ENCODE data around the gene DPY19L1. TPM values are rescaled to one million over a fixed set of nuclear protein-coding genes. Genes with fewer than 3 reads are reported as not detected.
"Not testable (repeated sequence)": the region's sequence is repeated elsewhere in the genome, so short reads cannot be mapped to it uniquely, and the experiment has no call there.

The DPY19L1 gene
- total RNA-seq, 1 experiment from 2014 or later = 15.5 TPM

GRCh38 chr7:34982371-34983019 is 54.8 kb downstream of the DPY19L1 start:
- no peak overlapping the region for H3K4me3 Mint-ChIP-seq
- no peak for DNase-seq (ENCODE audit: low spot score)
- TF ChIP-seq USF1 (CRISPR knock-in tag; IDR thresholded peaks at IDR 0.05) (no peak), SP1 (CRISPR knock-in tag; conservative IDR thresholded peaks at IDR 0.05) (no peak), ZNF232 (CRISPR knock-in tag; IDR thresholded peaks at IDR 0.05) (no peak), ATF1 (CRISPR knock-in tag; IDR thresholded peaks at IDR 0.05) (no peak), ESRRA (CRISPR knock-in tag; IDR thresholded peaks at IDR 0.05; ENCODE audit: borderline replicate concordance) (no peak), FOXK1 (CRISPR knock-in tag; IDR thresholded peaks at IDR 0.05) (no peak), ZNF281 (CRISPR knock-in tag; IDR thresholded peaks at IDR 0.05) (no peak), ZNF121 (CRISPR knock-in tag; IDR thresholded peaks at IDR 0.05) (no peak), RORB (CRISPR knock-in tag; IDR thresholded peaks at IDR 0.05) (no peak), OVOL2 (CRISPR knock-in tag; IDR thresholded peaks at IDR 0.05; ENCODE audit: borderline replicate concordance) (no peak), TP53 (CRISPR knock-in tag; IDR thresholded peaks at IDR 0.05) (no peak), CBFB (CRISPR knock-in tag; IDR thresholded peaks at IDR 0.05; ENCODE audit: low read depth) (no peak), ZNF416 (CRISPR knock-in tag; IDR thresholded peaks at IDR 0.05) (no peak), MLX (CRISPR knock-in tag; IDR thresholded peaks at IDR 0.05) (no peak), ZNF317 (CRISPR knock-in tag; IDR thresholded peaks at IDR 0.05; ENCODE audit: borderline replicate concordance, low read depth) (no peak), PRRX2 (CRISPR knock-in tag; IDR thresholded peaks at IDR 0.05) (no peak), KAT7 (CRISPR knock-in tag; IDR thresholded peaks at IDR 0.05; ENCODE audit: borderline replicate concordance) (no peak), ETV6 (CRISPR knock-in tag; IDR thresholded peaks at IDR 0.05) (no peak)
- H3K4me1 Mint-ChIP-seq = peaks cover 14% of the 10 kb centered on the region
- peaks cover 4% of the 10 kb centered on the region; the same call in 1 of the 2 replicates for H3K9me3 Mint-ChIP-seq
- no peaks in the 10 kb centered on the region for H3K27me3 Mint-ChIP-seq (ENCODE audit: low read depth)
- no peak for ATAC-seq
- POLR2A ChIA-PET = no interaction called here
- H3K36me3 Mint-ChIP-seq = no peaks in the 10 kb centered on the region
- CTCF ChIA-PET = no interaction called here
- H3K27ac Mint-ChIP-seq = peak overlapping the region; percentile 67

GRCh38 chr7:34979124-34979523 is 58.2 kb downstream of the DPY19L1 start:
- H3K4me3 Mint-ChIP-seq; DNase-seq (ENCODE audit: low spot score); H3K27ac Mint-ChIP-seq; H3K27me3 Mint-ChIP-seq (ENCODE audit: low read depth); POLR2A ChIA-PET; ATAC-seq; H3K9me3 Mint-ChIP-seq; CTCF ChIA-PET; H3K36me3 Mint-ChIP-seq: not testable (repeated sequence)
- peaks cover 14% of the 10 kb centered on the region for H3K4me1 Mint-ChIP-seq

- Mint-ChIP-seq H3K27ac (no peak overlapping the region), H3K4me1 (no peaks in the 10 kb centered on the region), H3K9me3 (no peaks in the 10 kb centered on the region), H3K27me3 (ENCODE audit: low read depth) (no peaks in the 10 kb centered on the region), H3K4me3 (no peak overlapping the region), H3K36me3 (peaks cover 2% of the 10 kb centered on the region; the same call in 1 of the 2 replicates)
- TF ChIP-seq SP1 (CRISPR knock-in tag; conservative IDR thresholded peaks at IDR 0.05) = no peak
- no peak for DNase-seq (ENCODE audit: low spot score)
- POLR2A ChIA-PET = no interaction called here
- CTCF ChIA-PET = no interaction called here
- ATAC-seq = no peak
Measured at GRCh38 chr7:34973400-34973760, 63.9 kb downstream of the DPY19L1 start.

- H3K4me1 Mint-ChIP-seq; CTCF ChIA-PET; POLR2A ChIA-PET; ATAC-seq; H3K4me3 Mint-ChIP-seq; H3K27ac Mint-ChIP-seq; DNase-seq (ENCODE audit: low spot score); H3K27me3 Mint-ChIP-seq (ENCODE audit: low read depth); H3K36me3 Mint-ChIP-seq; H3K9me3 Mint-ChIP-seq: not testable (repeated sequence)
Measured at GRCh38 chr7:34972739-34973399, 64.4 kb downstream of the DPY19L1 start.

GRCh38 chr7:34967818-34968217 is 69.5 kb downstream of the DPY19L1 start:
- H3K27me3 Mint-ChIP-seq (ENCODE audit: low read depth); POLR2A ChIA-PET: not testable (repeated sequence)
- ATAC-seq = peak; percentile 63

GRCh38 chr7:34966504-34966903 is 70.8 kb downstream of the DPY19L1 start:
- DNase-seq (ENCODE audit: low spot score); H3K27ac Mint-ChIP-seq; POLR2A ChIA-PET: not testable (repeated sequence)

More at GRCh38 chr7:34967818-34968217, 69.5 kb downstream of the DPY19L1 start:
- H3K4me3 Mint-ChIP-seq; H3K9me3 Mint-ChIP-seq; DNase-seq (ENCODE audit: low spot score); H3K36me3 Mint-ChIP-seq; H3K4me1 Mint-ChIP-seq; H3K27ac Mint-ChIP-seq; CTCF ChIA-PET: not testable (repeated sequence)

More at GRCh38 chr7:34966504-34966903, 70.8 kb downstream of the DPY19L1 start:
- ATAC-seq; H3K4me1 Mint-ChIP-seq; H3K27me3 Mint-ChIP-seq (ENCODE audit: low read depth); CTCF ChIA-PET; H3K4me3 Mint-ChIP-seq; H3K9me3 Mint-ChIP-seq; H3K36me3 Mint-ChIP-seq: not testable (repeated sequence)
